GM12801 (cell line): ENCODE results near the gene TADA1.

ENCODE experiments used
- TF ChIP-seq, protein P1 (sequence below): IDR thresholded peaks from one replicate; pipeline ENCODE4 v1.5.1; 2011; ENCODE audit warnings: control low read depth; ENCODE audit not compliant: insufficient read length; ENCODE audit errors: extremely low read depth

TADA1 gene

DNA sequence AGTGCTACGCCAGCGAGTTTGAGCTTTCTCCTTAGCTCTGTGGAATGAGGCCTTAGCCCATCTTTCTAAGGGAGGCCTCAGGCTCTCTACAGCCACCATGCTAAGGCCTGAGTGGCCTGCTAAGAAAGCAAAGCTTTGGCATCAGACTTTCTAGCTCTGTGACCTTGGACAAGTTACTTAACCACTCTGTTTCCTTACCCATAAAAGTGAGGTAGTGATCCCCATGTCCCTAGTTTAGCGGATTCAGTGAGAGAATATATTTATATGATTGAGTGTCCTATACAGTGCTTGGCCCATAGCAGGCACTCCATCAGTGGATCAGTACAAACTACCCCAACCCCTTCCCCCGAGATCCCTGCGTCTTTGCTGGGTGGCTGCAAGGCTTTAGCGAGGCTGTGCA is 32.7 kb downstream of the TADA1 start:
- TF ChIP-seq, protein P1, sequence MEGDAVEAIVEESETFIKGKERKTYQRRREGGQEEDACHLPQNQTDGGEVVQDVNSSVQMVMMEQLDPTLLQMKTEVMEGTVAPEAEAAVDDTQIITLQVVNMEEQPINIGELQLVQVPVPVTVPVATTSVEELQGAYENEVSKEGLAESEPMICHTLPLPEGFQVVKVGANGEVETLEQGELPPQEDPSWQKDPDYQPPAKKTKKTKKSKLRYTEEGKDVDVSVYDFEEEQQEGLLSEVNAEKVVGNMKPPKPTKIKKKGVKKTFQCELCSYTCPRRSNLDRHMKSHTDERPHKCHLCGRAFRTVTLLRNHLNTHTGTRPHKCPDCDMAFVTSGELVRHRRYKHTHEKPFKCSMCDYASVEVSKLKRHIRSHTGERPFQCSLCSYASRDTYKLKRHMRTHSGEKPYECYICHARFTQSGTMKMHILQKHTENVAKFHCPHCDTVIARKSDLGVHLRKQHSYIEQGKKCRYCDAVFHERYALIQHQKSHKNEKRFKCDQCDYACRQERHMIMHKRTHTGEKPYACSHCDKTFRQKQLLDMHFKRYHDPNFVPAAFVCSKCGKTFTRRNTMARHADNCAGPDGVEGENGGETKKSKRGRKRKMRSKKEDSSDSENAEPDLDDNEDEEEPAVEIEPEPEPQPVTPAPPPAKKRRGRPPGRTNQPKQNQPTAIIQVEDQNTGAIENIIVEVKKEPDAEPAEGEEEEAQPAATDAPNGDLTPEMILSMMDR: no peak

DNA sequence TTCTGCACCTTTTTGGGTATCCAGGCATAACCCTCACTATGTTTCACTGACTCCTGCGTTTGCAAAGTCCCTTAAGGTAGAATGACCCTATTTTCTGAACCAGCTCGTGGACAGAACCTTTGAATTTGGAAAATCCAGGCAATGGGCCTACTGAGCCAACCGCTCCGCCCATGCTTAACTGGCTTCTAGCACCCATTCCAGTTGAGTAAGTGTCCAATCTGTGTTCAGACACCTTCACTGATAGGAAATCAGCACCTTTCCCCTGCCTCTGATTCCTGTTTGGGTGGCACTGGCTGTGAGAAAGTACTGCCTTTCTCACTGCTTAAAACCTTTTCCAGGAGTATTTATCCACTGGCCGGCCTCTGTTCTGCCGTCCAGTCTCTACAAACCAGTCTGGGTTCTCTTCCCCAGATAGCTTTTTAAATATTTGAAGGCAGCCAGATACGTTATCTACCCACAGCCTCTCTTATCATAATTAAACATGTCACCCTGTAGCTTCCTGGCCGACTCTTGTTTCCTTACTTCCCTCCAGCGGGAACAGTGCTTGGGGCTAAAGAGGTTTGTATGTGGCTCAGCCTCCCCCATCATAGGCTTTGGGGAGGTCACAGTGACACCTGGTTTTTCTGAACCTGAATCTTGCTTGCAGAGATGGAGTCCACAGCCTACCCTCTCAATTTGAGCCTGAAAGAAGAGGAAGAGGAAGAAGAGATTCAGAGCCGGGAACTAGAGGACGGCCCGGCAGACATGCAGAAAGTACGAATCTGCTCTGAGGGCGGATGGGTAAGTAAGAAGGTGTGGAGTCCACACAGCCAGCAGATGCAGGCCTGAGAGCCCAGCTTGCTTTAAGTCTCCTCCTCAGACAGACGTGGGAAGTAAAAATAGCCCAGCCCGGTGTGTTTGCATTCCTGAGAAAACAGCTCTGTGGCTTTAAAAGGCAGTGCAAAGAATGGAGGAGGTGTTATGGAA is 35.5 kb downstream of the TADA1 start:
- TF ChIP-seq, protein P1: no peak

DNA sequence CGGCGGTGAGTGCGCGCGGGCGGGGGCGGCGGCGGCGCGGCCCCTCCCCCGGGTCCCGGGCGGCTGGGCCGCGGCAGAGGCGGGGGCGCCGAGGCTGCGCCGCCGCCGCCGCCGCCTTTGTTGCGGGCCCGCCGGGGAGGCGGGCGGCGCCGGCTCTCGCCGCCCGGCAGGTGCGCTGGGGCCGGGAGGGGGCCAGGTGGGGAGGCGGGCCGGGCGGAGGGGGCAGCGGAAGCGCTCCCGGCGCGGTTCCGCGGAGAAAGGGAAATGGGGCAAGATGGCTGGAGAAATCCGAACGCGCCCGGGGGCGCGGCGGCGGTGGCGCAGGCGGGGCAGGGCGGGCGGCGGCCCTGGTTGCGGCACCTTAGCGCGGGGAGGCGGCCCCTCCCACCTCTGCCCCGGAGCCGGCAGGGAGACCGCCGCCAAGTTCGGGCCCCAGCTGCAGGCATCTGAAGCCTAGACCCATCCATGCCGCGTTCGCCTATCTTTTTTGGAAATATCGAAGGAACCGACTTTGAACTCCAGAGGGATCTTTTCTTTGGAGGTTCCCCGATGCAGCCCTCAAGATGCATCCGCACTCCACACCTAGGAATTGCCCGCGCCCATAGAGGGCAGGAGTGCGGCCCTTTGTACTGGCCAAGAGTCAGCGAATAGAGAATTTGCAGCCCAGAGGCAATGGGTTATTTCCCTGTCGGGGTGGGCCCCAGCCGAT is 36.3 kb downstream of the TADA1 start:
- TF ChIP-seq, protein P1: no peak

DNA sequence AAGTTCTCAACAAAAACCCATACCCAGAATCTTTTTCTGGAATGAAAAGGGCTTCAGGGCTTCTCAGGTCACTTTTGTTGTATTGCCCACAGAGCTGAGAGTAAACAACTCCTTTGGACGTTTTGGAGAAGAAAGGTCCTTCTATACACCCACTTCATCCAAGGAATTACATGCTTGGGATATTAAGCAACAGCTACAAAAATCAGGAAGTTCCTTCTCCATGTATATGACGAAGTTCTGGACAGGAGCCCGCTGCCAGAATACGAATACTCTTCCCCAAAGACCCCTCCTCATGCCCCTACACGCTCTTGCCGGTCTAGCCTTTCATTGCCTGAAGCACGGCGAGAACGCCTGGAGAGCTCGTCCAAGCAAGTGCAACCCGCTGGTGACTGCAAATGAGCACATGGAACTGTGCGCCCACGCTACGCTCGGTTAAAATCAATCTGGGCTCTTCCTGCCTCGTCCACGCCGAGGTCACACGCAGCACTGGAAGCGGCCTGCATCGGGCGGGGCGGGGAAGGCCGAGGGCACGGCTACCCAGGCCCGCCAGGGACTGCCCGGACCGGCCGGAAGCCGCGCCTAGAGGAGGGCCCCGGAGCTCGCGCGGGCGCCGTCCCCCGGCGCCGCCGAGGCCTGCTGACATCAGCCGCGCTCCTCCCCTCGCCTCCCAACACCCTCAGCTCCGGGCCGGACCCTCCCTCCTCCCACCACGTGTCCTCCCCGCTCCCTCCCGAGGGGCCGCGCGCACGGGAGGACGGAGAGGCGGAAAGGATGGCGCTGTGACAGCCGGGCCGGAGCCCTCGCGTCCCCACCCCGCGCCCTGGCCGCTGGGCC is 37.1 kb downstream of the TADA1 start, which contains the start of gene POGK:
TSS of gene POGK (plus strand) at position 710 of the 834 bp plus-strand sequence. CDS start 1,482 bp downstream, outside the sequence.
- TF ChIP-seq, protein P1: no peak

DNA sequence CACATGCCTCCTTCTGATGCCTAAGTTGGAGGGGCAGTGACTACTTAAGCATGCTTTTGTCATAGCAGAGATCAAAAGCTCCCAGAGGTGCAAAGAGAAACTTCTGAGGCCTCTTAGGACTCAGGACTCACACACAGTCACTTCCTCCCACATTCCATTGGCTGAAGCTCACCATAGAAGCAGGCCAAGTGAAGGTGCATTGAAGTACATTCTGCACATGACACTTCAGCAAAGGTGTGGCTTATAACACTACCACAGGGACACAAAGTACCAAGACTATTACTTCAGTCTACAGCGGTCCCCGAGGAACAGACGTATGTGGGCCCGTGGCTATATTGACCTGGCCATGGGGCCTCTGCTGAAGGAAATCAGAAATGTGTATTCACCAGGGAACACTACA is 39.3 kb downstream of the TADA1 start:
- TF ChIP-seq, protein P1: no peak

DNA sequence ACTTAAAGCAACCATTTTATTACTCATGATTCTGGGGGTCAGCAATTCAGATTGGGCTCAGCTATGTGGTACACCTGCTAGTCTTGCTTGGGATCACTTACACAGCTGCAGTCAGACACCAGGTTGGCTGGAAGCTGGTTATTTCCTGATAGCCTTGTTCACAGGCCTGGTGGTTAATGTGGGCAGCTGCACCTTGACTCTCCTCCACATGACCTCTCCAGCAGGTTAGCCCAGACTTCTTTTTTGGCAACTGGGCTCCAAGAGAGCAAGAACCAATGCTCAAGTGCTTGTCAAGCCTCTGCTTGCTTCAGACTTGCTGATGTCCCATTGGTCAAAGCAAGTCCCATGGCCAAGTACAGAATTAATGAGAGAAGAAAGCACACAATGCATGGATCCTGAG is 48.6 kb downstream of the TADA1 start:
- TF ChIP-seq, protein P1: no peak
